ENCODE measurements around the gene LHPP.

LHPP gene

GRCh38 chr10:124644771-124645415 is 183.3 kb downstream of the LHPP start:
- DNase-seq (ENCODE audit: extremely low spot score, insufficient read length, low read depth): no peak
- no peak for FAIRE-seq

- FAIRE-seq: no peak
- no peak for DNase-seq (ENCODE audit: extremely low spot score, insufficient read length, low read depth)
Observed at GRCh38 chr10:124645467-124646095, 184.0 kb downstream of the LHPP start.

- DNase-seq (ENCODE audit: extremely low spot score, insufficient read length, low read depth): no peak
Observed at GRCh38 chr10:124646483-124647352, 185.1 kb downstream of the LHPP start.

GRCh38 chr10:124647421-124648130 is 186.0 kb downstream of the LHPP start:
- FAIRE-seq (peak; percentile 94), DNase-seq (ENCODE audit: extremely low spot score, insufficient read length, low read depth) (no peak)

More at GRCh38 chr10:124646483-124647352, 185.1 kb downstream of the LHPP start:
- no peak for FAIRE-seq

DNA sequence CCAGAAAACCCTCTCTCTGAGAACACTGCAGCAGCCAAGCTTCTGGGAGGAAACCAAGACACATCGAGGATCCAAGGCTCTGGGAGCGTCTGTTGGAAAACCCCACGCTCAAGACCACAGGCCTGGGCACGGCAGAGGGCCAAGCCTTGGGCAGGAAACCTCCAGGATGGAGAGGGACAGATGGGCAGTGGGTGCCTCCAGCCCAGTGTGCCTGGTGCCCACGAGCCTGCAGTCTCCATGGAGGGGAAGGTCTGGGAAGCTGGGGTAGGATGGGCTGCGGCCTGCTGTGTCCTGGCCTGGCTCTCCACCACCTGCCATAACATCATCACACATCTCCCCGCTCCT is 186.5 kb downstream of the LHPP start:
- FAIRE-seq (no peak), DNase-seq (ENCODE audit: extremely low spot score, insufficient read length, low read depth) (no peak)

DNA sequence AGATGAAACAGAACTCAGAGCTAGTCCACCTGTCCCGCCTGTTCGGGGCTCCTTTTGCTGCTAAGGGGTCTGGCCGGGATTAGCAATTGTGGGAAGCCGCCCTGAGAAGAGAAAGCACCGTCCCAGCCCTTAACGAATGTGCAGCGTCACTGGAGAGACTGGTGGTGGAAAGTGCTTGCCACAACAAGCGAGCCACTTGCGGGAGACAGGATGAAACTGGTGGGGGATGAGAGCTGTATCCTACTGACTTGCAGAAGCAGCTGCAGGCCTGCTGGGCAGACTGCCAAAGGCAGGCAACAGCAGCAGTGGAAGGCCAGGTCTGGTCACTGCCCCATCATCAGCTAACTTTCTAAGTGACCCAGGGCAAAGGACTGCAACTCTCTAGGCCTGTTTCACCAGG is 187.1 kb downstream of the LHPP start:
- DNase-seq (ENCODE audit: extremely low spot score, insufficient read length, low read depth): no peak
- peak; percentile 49 for FAIRE-seq

GRCh38 chr10:124649214-124649613 is 187.6 kb downstream of the LHPP start:
- FAIRE-seq: no peak
- no peak for DNase-seq (ENCODE audit: extremely low spot score, insufficient read length, low read depth)

- no peak for DNase-seq (ENCODE audit: extremely low spot score, insufficient read length, low read depth)
- FAIRE-seq: no peak
Observed at GRCh38 chr10:124650263-124650662, 188.6 kb downstream of the LHPP start.

GRCh38 chr10:124650820-124651401 is 189.3 kb downstream of the LHPP start:
- peak; percentile 75 for FAIRE-seq

GRCh38 chr10:124651402-124651891 is 189.8 kb downstream of the LHPP start:
- no peak for DNase-seq (ENCODE audit: extremely low spot score, insufficient read length, low read depth)
- no peak for FAIRE-seq

More at GRCh38 chr10:124650820-124651401, 189.3 kb downstream of the LHPP start:
- no peak for DNase-seq (ENCODE audit: extremely low spot score, insufficient read length, low read depth)

- FAIRE-seq: no peak
Observed at GRCh38 chr10:124652200-124652599, 190.6 kb downstream of the LHPP start.

GRCh38 chr10:124652701-124653100 is 191.1 kb downstream of the LHPP start:
- no peak for DNase-seq (ENCODE audit: extremely low spot score, insufficient read length, low read depth)
- FAIRE-seq: no peak

More at GRCh38 chr10:124652200-124652599, 190.6 kb downstream of the LHPP start:
- no peak for DNase-seq (ENCODE audit: extremely low spot score, insufficient read length, low read depth)

DNA sequence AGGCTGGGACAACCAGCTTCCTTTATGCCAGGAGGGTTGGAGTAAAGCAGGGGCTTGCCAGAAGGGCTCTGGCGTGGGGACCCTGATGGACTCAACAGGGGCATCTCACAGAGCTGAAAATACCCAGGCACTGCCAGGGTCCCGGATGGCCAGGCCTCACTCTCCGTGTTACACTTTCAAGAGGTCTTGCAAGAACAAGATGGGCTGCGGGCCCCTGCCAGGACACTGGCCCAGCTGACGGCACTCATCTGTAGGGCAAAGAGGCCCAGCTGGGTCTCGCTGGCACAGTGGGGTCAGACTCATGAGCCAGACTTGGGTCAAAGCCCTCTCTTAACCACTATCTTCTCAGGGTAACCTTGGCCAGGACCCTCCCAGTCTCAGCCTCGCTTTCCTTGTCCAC is 191.7 kb downstream of the LHPP start:
- FAIRE-seq (no peak), DNase-seq (ENCODE audit: extremely low spot score, insufficient read length, low read depth) (no peak)

GRCh38 chr10:124653811-124654651 is 192.4 kb downstream of the LHPP start:
- FAIRE-seq (no peak), DNase-seq (ENCODE audit: extremely low spot score, insufficient read length, low read depth) (no peak)

DNA sequence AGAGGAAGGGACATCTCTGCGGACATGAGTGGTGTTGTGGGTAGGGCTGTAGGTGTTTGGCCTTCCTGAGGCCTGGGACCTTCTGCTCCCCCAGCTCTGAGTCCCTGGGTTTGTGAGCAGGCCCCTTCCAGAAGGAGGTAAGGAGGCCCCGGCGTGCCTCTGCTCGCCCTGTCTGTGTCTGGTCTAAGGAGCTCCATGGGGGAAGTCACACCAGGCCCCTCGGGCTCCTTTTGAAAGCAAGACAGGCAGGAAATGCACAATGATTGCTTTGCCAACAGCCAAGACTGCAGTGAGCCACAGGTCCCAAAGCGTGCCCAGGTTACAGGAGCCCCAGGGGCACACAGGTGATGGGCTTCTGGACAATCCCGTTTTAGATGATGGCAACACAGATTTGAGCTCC is 193.1 kb downstream of the LHPP start:
- no peak for DNase-seq (ENCODE audit: extremely low spot score, insufficient read length, low read depth)
- FAIRE-seq: no peak

DNA sequence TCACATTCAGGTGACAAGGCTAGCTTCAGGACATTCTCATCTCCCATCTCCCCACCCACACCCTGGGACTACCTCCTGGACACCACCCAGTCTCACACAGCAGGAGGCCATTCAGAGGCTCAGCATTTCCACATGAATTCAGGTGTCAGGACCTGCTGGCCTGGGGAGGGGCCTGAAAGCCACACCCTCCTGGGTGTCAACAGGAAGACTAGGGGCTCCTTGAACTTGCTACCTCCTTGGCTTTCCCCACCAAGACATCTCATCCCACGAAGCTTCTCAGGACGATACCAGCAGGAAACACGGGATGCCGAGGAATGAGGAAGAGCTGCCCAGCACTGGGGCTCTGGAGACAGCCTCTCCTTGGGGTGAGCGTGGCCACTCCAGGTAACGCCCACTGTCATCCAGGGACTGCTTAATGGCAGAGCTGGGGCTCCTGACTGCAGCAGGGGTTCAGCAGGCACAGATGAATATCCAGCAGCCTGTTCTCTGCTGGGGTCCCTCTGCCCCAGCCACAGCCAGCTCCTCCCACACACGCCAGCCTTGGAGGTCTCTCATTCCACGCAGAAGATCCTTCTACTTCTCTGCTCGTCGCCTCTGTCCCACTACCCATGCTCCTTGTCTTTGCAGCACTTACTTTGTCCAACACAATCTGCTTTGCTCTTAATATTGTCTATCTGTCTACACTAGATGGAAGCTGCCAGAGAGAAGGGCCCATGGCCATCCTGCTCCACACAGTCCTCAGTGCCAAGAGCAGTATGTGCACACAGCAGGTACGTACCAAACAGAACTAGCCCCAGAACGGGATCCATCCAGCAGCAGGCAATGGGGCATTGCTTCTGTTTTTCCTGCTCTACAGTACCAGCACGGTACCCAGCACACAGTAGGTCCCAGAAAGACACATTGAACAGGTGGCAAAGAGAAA is 193.8 kb downstream of the LHPP start:
- DNase-seq (ENCODE audit: extremely low spot score, insufficient read length, low read depth) (no peak), FAIRE-seq (no peak)

- FAIRE-seq (no peak), DNase-seq (ENCODE audit: extremely low spot score, insufficient read length, low read depth) (no peak)
Observed at GRCh38 chr10:124656113-124656490, 194.5 kb downstream of the LHPP start.

DNA sequence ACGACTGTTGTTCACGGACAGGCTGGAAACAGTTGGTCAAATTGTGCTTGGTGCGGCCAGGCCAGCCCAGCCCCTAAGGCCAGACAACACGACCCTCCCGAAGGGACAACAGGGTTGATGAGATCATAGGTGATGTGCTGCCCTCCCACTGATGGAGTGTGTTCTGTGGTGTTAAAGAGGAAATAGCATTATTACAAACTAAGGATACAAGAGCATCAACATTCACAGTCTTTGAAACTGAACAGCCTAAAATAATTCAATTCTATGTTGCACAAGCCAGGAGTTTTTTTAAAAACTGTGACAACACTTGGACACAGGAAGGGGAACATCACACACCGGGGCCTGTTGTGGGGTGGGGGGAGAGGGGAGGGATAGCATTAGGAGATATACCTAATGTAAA is 194.9 kb downstream of the LHPP start:
- no peak for FAIRE-seq
- DNase-seq (ENCODE audit: extremely low spot score, insufficient read length, low read depth): no peak
